HepG2 (cell line): Measurements from ENCODE around the gene FAM177B. TPM values are rescaled to one million over a fixed set of nuclear protein-coding genes. Genes with fewer than 3 reads are reported as not detected.
A peak's percentile ranks its signal among the peaks of the same experiment; 100 is the strongest.

ENCODE experiments used
- ATF7-NPFF ChIP-seq: sonication (generic); formaldehyde crosslinking; IDR thresholded peaks from 2 replicates; pipeline ENCODE4 v1.8.1; 2023; ENCODE audit warnings: mild to moderate bottlenecking, low read depth, missing genetic modification reagents, moderate library complexity
- CEBPB ChIP-seq: IDR thresholded peaks from 2 replicates; pipeline ENCODE4 v1.6.1; 2011; ENCODE audit warnings: low read depth, low read length, improper control_type of control experiment, borderline replicate concordance
- HNRNPLL ChIP-seq: fragments of 200-400 bp; formaldehyde crosslinking; IDR thresholded peaks from 2 replicates; pipeline ENCODE4 v1.6.1; 2017; ENCODE audit warnings: mild to moderate bottlenecking, low read depth, low read length; ENCODE audit not compliant: poor library complexity, severe bottlenecking
- HOXA7 ChIP-seq: sonication (generic); formaldehyde crosslinking; IDR thresholded peaks from 2 replicates; pipeline ENCODE4 v1.8.1; 2022; ENCODE audit warnings: mild to moderate bottlenecking, missing genetic modification reagents, moderate library complexity
- MTA1 ChIP-seq: sonication (generic); formaldehyde crosslinking; IDR thresholded peaks from 2 replicates; pipeline ENCODE4 v1.4.0; 2020; ENCODE audit warnings: missing genetic modification reagents, mild to moderate bottlenecking, borderline replicate concordance
- NFRKB ChIP-seq: fragments of 450-650 bp; IDR thresholded peaks from 2 replicates; pipeline ENCODE4 v1.6.1; 2017
- PAWR ChIP-seq: sonication (generic); formaldehyde crosslinking; IDR thresholded peaks from 2 replicates; pipeline ENCODE4 v1.4.0; 2020; ENCODE audit warnings: missing genetic modification reagents, mild to moderate bottlenecking, borderline replicate concordance
- SIN3B ChIP-seq: fragments of 150-350 bp; IDR thresholded peaks from 2 replicates; pipeline ENCODE4 v1.6.1; 2014; ENCODE audit warnings: low read length
- TGIF2 ChIP-seq: IDR thresholded peaks from 2 replicates; pipeline ENCODE4 v1.6.1; 2016; ENCODE audit warnings: control low read depth, missing compliant biosample characterization
- ZMAT3 ChIP-seq: sonication (generic); formaldehyde crosslinking; conservative IDR thresholded peaks from 2 replicates; pipeline ENCODE4 v1.7.0; 2021; ENCODE audit warnings: missing genetic modification reagents
- ZNF224 ChIP-seq: sonication (generic); formaldehyde crosslinking; IDR thresholded peaks from 2 replicates; pipeline ENCODE4 v1.5.0; 2020; ENCODE audit warnings: mild to moderate bottlenecking, missing genetic modification reagents
- ZNF343 ChIP-seq: sonication (generic); formaldehyde crosslinking; IDR thresholded peaks from 2 replicates; pipeline ENCODE4 v1.4.0; 2020; ENCODE audit warnings: mild to moderate bottlenecking, missing genetic modification reagents
- ZNF432 ChIP-seq: sonication (generic); formaldehyde crosslinking; IDR thresholded peaks from 2 replicates; pipeline ENCODE4 v1.5.0; 2020; ENCODE audit warnings: missing genetic modification reagents, mild to moderate bottlenecking, borderline replicate concordance
- ZNF484 ChIP-seq: sonication (generic); formaldehyde crosslinking; IDR thresholded peaks from 2 replicates; pipeline ENCODE4 v1.5.1; 2020; ENCODE audit warnings: mild to moderate bottlenecking, low read depth, missing genetic modification reagents, borderline replicate concordance
- ZNF644 ChIP-seq: IDR thresholded peaks from 2 replicates; pipeline ENCODE4 v1.6.1; 2016; ENCODE audit warnings: low read depth
- ZNF709 ChIP-seq: sonication (generic); formaldehyde crosslinking; IDR thresholded peaks from 2 replicates; pipeline ENCODE4 v1.5.0; 2020; ENCODE audit warnings: mild to moderate bottlenecking, missing genetic modification reagents
- ZNF780A ChIP-seq: sonication (generic); formaldehyde crosslinking; IDR thresholded peaks from 2 replicates; pipeline ENCODE4 v1.8.0; 2022; ENCODE audit warnings: mild to moderate bottlenecking, missing genetic modification reagents, moderate library complexity
- polyA plus RNA-seq, 8 experiments: library from polyadenylated mRNA; depleted of rRNA in 3 of 8; stranded (reverse) in 7 of 8; unstranded in 1 of 8; fragments of >200 nt; fragmentation: Illumina TruSeq in 4 of 8; extraction: Trizol in 4 of 8; gene quantifications; 2 replicates each; pipeline versions ENCODE4 v1.2.1 to v1.2.3, GENCODE V29; 2011 to 2016; ENCODE audit warnings: low read depth in 4 of 8, missing spikeins in 1 of 8, mixed read lengths in 1 of 8; ENCODE audit not compliant: insufficient read depth in 1 of 8
- total RNA-seq, 5 experiments: library from RNA; depleted of rRNA; stranded (reverse); fragments of >200 nt; fragmentation: Illumina TruSeq; extraction: Trizol; gene quantifications; 2 replicates each; pipeline ENCODE4 v1.2.3, GENCODE V29; 2016; ENCODE audit warnings: low read depth in 1 of 5
- TF ChIP-seq, protein P1 (sequence below): sonication (generic); formaldehyde crosslinking; IDR thresholded peaks from 2 replicates; pipeline ENCODE4 v1.4.0; 2020; ENCODE audit warnings: missing genetic modification reagents, borderline replicate concordance
- TF ChIP-seq, protein P2 (sequence below): IDR thresholded peaks from 2 replicates; pipeline ENCODE4 v1.6.1; 2016; ENCODE audit warnings: low read depth
- TF ChIP-seq, protein P3 (sequence below): sonication (generic); formaldehyde crosslinking; IDR thresholded peaks from 2 replicates; pipeline ENCODE4 v1.4.0; 2020; ENCODE audit warnings: missing genetic modification reagents, mild to moderate bottlenecking, borderline replicate concordance

FAM177B gene
- total and polyA plus RNA-seq, 2 of the 13 experiments (the other 11 are each of a cell fraction or from before 2014, with no cell fraction given) = 0.05 TPM; not detected in 1

DNA sequence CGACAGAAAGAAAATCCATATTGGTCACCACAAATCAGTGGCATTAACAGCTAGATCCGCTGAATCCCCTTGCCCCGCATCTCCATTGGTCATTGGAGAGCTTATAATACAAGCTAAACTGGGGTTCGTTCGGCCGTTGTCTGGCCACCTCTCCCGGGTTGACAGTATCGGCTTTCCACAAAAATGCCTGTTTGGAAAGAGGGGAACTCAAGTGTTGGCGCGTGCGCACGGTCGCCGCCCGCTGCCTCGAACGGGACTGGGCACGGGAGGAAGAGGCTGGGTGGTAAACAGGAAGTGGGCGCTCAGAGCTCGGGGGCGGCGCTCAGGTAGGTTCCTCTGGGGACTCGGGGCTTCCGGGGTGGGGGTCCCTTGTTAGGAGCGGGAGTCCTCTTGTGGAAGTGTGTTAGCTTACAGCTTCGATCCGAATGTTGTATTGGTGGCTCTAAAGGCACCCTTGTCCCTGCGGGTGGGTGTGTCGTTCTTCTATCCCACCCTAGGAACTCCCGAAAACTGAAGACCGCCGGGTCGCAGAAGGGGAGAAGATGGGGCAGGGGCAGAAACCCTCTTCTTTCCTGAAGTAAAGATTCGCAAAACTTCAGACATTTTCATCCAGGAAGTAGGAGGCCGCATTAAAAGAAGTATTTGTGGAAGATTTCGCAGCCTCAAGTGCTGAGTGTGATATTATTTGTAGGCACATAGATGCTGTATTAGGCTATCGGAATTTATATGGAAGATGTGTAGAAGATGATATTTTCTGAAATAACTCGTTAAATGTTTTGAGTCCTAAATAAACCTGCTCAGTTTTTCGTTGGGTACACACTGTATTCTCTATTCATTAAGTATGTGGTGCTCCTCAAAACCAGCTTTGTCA is 23.7 kb upstream of the FAM177B start (continued):
- TF ChIP-seq, protein P1, sequence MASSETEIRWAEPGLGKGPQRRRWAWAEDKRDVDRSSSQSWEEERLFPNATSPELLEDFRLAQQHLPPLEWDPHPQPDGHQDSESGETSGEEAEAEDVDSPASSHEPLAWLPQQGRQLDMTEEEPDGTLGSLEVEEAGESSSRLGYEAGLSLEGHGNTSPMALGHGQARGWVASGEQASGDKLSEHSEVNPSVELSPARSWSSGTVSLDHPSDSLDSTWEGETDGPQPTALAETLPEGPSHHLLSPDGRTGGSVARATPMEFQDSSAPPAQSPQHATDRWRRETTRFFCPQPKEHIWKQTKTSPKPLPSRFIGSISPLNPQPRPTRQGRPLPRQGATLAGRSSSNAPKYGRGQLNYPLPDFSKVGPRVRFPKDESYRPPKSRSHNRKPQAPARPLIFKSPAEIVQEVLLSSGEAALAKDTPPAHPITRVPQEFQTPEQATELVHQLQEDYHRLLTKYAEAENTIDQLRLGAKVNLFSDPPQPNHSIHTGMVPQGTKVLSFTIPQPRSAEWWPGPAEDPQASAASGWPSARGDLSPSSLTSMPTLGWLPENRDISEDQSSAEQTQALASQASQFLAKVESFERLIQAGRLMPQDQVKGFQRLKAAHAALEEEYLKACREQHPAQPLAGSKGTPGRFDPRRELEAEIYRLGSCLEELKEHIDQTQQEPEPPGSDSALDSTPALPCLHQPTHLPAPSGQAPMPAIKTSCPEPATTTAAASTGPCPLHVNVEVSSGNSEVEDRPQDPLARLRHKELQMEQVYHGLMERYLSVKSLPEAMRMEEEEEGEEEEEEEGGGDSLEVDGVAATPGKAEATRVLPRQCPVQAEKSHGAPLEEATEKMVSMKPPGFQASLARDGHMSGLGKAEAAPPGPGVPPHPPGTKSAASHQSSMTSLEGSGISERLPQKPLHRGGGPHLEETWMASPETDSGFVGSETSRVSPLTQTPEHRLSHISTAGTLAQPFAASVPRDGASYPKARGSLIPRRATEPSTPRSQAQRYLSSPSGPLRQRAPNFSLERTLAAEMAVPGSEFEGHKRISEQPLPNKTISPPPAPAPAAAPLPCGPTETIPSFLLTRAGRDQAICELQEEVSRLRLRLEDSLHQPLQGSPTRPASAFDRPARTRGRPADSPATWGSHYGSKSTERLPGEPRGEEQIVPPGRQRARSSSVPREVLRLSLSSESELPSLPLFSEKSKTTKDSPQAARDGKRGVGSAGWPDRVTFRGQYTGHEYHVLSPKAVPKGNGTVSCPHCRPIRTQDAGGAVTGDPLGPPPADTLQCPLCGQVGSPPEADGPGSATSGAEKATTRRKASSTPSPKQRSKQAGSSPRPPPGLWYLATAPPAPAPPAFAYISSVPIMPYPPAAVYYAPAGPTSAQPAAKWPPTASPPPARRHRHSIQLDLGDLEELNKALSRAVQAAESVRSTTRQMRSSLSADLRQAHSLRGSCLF (CRISPR knock-in tag) = no peak
- no peak for TF ChIP-seq NFRKB
- TF ChIP-seq ATF7-NPFF (CRISPR knock-in tag) = no peak
- no peak for TF ChIP-seq HNRNPLL
- no peak for TF ChIP-seq ZNF432 (CRISPR knock-in tag)
- no peak for TF ChIP-seq MTA1 (CRISPR knock-in tag)
- no peak for TF ChIP-seq ZNF644 (CRISPR knock-in tag)
- TF ChIP-seq CEBPB = no peak
- TF ChIP-seq ZNF484 (CRISPR knock-in tag) = no peak
- TF ChIP-seq, protein P2, sequence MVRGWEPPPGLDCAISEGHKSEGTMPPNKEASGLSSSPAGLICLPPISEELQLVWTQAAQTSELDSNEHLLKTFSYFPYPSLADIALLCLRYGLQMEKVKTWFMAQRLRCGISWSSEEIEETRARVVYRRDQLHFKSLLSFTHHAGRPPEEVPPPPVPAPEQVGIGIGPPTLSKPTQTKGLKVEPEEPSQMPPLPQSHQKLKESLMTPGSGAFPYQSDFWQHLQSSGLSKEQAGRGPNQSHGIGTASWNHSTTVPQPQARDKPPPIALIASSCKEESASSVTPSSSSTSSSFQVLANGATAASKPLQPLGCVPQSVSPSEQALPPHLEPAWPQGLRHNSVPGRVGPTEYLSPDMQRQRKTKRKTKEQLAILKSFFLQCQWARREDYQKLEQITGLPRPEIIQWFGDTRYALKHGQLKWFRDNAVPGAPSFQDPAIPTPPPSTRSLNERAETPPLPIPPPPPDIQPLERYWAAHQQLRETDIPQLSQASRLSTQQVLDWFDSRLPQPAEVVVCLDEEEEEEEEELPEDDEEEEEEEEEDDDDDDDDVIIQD = peak; percentile 61; the same call in 1 of the 2 replicates
- TF ChIP-seq PAWR = no peak
- TF ChIP-seq TGIF2 (CRISPR knock-in tag) = peak; percentile 77; the same call in 1 of the 2 replicates
- TF ChIP-seq, protein P3, sequence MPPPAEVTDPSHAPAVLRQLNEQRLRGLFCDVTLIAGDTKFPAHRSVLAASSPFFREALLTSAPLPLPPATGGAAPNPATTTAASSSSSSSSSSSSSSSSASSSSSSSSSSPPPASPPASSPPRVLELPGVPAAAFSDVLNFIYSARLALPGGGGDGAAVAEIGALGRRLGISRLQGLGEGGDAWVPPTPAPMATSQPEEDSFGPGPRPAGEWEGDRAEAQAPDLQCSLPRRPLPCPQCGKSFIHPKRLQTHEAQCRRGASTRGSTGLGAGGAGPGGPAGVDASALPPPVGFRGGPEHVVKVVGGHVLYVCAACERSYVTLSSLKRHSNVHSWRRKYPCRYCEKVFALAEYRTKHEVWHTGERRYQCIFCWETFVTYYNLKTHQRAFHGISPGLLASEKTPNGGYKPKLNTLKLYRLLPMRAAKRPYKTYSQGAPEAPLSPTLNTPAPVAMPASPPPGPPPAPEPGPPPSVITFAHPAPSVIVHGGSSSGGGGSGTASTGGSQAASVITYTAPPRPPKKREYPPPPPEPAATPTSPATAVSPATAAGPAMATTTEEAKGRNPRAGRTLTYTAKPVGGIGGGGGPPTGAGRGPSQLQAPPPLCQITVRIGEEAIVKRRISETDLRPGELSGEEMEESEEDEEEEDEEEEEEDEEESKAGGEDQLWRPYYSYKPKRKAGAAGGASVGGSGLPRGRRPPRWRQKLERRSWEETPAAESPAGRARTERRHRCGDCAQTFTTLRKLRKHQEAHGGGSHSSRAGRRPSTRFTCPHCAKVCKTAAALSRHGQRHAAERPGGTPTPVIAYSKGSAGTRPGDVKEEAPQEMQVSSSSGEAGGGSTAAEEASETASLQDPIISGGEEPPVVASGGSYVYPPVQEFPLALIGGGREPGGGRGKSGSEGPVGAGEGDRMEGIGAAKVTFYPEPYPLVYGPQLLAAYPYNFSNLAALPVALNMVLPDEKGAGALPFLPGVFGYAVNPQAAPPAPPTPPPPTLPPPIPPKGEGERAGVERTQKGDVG (CRISPR knock-in tag) = no peak
- no peak for TF ChIP-seq ZNF224 (CRISPR knock-in tag)
- TF ChIP-seq ZNF780A (CRISPR knock-in tag) = no peak
- TF ChIP-seq ZMAT3 (CRISPR knock-in tag) = 0 out of 2 replicates have a peak, but pooled peaks have one; percentile 24
- no peak for TF ChIP-seq ZNF343 (CRISPR knock-in tag)
- TF ChIP-seq HOXA7 = no peak
- peak; percentile 46; the same call in 1 of the 2 replicates for TF ChIP-seq ZNF709 (CRISPR knock-in tag)
- TF ChIP-seq SIN3B = no peak
